Stimulated activated CD4-positive, alpha-beta T cell treated with anti-CD3 and anti-CD28 coated beads, Interleukin-2, amount 100 ng/mL, for 24 hours (primary cell): ENCODE measurements around the gene KRT23.

Experiments
- DNase-seq, 2 donors: peaks; one replicate each; pipeline ENCODE4 v3.0.0-alpha.2; 2020

KRT23 gene

DNA sequence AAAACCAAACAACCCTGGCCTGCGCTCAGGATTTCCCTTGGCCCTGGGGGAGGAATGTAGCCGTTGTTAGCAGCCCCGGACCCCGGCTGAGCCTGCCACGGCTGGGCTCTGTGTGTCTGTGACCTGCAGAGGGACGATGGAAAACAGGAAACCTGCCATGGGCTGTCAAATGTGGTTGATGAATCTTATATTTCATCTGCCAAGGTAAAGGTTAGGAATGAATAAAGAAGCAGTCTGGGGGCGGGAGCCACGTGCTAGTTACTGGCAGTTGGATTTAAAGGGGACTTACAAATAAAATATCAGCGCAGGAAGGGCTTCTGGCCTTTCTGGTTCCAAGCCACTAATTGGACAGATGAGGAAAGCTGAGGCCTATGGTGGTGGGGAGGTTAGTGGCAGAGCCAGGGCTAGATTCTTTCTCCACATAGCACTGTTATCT is at the start of gene KRT23:
Gene KRT23 (minus strand): TSS at position 263 of the 436 bp plus-strand sequence. CDS start 1,043 bp downstream, outside the sequence.
- no peak for DNase-seq

GRCh38 chr17:40986920-40987319 is 49.5 kb upstream of the KRT23 start:
- DNase-seq: no peak

DNA sequence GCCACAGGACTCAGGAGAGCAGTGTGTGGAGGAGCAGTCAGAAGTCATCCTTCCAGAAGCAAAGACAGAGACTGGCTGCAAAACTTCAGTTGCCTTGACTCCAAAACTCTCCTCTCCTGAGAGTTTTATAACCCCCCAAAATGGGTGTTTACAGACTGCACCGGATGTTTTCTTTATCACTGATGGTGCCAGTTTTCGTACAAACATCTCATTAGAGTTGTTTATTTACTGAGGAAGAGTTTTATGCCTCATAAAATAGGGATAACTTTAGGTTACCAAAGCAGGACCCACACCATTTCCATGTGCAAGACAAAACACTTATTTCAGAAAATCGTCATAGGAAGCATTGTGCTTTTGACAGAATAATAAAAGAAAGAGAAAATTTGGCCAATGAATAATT is 46.8 kb upstream of the KRT23 start, which contains the start of gene KRT40:
Gene KRT40 (minus strand): TSS at position 101 of the 400 bp plus-strand sequence. CDS start 53 bp downstream, at position 48.
- DNase-seq: no peak

- no peak for DNase-seq
Observed at GRCh38 chr17:40981115-40981514, 43.7 kb upstream of the KRT23 start.

DNA sequence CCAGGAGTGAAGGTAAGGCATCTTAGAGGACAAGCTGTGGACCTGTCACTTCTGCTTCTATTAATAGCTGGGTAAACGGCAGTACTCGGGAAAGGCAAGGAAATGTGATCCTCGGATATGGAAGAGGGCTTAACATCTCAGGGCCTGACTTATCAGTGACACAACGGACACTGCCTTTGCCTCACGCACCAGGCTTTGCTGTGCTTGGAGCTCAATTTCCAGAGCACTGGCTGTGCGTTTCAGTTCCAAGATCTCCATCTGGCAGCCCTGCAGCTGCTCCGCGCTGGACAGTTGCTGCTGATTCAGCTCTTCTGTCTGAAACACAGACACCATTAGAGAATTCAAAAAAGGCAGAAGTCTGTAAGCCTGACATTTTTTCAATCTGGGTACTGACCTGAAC is 43.1 kb upstream of the KRT23 start:
- no peak for DNase-seq

DNA sequence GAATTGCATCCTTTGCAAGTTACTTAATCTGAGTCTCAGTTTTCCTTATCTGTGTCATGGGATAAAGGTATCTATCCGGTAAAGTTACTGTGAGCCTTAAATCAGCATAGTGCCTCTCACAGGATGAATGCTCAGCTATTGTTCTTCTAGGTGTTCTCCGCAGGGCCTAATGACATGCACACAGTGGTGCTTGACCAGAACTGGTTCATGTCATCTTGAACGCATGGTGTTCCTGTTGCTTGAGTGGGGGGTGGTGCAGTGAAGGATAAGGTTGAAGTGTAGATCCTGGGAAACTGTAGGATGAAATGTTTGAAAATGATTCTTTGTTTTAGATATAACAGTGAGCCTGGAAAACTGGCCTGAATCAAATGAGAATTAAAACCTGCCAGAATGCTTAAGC is 42.7 kb upstream of the KRT23 start:
- DNase-seq: no peak

DNA sequence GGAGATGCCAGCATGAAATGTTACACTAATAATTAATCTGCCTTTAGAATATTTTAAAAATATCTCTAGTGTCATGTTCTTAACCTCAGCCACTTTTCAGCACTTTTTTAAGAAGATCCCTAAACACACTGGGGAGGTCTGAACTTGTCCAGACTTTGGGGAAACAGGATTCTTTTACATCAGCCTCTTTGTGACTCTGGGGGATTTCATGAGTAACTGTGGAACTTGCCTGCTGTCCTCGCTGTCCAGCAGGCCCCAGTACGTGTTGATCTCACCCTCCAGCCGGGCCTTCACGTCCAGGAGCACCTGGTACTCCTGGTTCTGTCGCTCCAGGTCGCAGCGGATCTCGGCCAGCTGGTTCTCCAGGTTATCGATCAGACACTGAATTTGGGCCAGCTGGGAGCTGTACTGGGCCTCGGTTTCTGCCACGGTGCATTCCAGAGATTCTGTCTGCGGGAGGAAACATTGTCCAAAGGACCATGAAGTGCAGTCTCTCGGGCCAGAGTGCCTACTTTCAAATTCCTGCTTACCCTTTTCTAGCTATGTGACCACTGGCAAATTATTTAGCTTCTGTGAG is 41.2 kb upstream of the KRT23 start:
- no peak for DNase-seq

- DNase-seq: no peak
Observed at GRCh38 chr17:40975516-40975915, 38.1 kb upstream of the KRT23 start.

DNA sequence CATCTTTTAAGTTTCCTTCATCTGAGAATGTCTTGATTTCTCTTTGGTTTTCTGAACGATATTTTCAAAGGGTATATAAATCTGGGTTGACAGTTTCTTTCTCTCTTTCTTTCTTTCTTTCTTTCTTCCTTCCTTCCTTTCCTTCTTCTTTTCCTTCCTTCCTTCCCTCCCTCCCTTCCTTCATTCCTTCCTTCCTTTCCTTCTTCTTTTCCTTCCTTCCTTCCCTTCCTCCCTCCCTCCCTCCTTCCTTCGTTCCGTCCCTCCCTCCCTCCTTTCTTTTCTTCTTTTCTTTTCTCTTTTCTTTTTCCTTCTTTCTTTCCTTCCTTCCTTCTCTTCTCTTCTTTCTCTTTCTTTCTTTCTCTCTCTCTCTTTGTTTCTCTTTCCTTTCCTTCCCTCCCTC is 36.9 kb upstream of the KRT23 start:
- no peak for DNase-seq

- no peak for DNase-seq
Observed at GRCh38 chr17:40967582-40967981, 30.1 kb upstream of the KRT23 start.

DNA sequence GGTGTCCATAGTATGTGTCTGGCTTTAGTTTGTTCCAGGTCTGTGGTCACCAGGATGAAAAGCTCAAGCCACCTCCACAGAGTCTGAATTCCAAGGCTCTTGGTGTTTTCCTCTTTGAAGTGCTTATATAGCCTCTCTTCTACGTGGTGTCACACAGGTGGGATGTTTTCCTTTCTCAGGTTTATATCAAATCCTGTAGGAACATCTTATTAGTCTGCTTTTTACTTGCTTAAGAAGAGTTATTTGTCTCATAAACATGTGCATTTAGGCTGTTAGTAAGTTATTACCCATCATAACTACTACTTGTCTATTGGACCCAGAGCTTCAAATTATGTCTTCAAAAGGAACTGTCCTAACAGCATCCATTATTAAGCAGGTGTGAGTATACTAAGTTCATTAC is 29.4 kb upstream of the KRT23 start, which contains the start of gene KRT39:
Gene KRT39 (minus strand): TSS at position 101 of the 400 bp plus-strand sequence. CDS start 92 bp downstream, at position 9.
- DNase-seq: no peak

GRCh38 chr17:40963838-40964237 is 26.4 kb upstream of the KRT23 start:
- DNase-seq: no peak

GRCh38 chr17:40962059-40962561 is 24.7 kb upstream of the KRT23 start:
- no peak for DNase-seq

- no peak for DNase-seq
Observed at GRCh38 chr17:40961591-40961990, 24.1 kb upstream of the KRT23 start.

DNA sequence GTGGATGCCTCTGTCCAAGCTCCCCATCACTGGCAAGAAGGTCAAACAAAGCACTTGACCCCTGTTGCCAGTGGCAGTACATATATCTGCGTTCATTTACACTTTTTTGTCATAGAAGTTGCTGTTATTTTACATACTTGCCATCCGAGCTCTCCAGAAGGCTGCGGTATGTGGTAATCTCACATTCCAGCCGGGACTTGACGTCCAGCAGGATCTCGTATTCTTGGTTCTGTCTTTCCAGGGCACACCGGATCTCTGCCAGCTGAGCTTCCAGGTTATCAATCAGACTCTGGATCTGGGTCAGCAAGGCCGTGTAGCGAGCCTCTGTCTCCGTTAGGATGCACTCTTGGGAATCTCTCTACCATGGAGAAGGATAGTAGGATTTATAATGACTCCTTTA is 22.7 kb upstream of the KRT23 start:
- DNase-seq: no peak

- DNase-seq: no peak
Observed at GRCh38 chr17:40958086-40958953, 20.9 kb upstream of the KRT23 start.

GRCh38 chr17:40956401-40957254 is 19.2 kb upstream of the KRT23 start:
- no peak for DNase-seq

DNA sequence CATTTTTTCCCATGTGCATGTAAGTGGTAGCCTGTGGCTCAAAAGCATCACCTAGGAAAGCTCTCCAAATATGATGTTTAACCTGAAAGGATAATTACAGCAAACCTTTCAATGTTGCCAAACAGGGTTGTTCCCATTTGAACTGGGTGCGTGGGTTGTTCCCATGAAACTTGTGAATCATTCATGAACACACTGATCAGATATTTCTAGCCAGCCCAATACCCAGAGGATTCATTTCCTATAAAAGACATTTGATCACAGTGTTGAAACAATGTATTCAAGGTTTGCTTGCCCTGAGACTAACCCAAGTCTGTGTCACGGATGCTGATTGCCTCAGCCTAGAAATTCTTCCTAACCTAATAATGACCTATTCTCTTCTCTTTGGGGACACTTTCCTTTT is 16.4 kb upstream of the KRT23 start:
- DNase-seq: peak in 1 of 2 donors; percentile 6

- no peak for DNase-seq
Observed at GRCh38 chr17:40952661-40953060, 15.2 kb upstream of the KRT23 start.

- no peak for DNase-seq
Observed at GRCh38 chr17:40952154-40952553, 14.7 kb upstream of the KRT23 start.

GRCh38 chr17:40951011-40951622 is 13.7 kb upstream of the KRT23 start:
- DNase-seq: no peak

GRCh38 chr17:40950176-40950575 is 12.7 kb upstream of the KRT23 start:
- no peak for DNase-seq

- no peak for DNase-seq
Observed at GRCh38 chr17:40949418-40949817, 12.0 kb upstream of the KRT23 start.
